GM19239 (cell line): ENCODE results near the gene SPNS2.

Experiments
- DNase-seq: peaks from one replicate; pipeline ENCODE4 v3.0.0; 2011; ENCODE audit warnings: low spot score; ENCODE audit not compliant: insufficient read length
- FAIRE-seq: peaks from 2 replicates; lab custom pipeline; 2011; peaks lifted over from hg19 to GRCh38; lab: Jason Lieb, UNC

Gene SPNS2

GRCh38 chr17:4515501-4515900 is 16.8 kb downstream of the SPNS2 start:
- DNase-seq (no peak), FAIRE-seq (no peak)

GRCh38 chr17:4516735-4517134 is 18.1 kb downstream of the SPNS2 start:
- FAIRE-seq, result no peak

GRCh38 chr17:4518901-4519300 is 20.2 kb downstream of the SPNS2 start:
- DNase-seq, result no peak
- no peak for FAIRE-seq

More at GRCh38 chr17:4516735-4517134, 18.1 kb downstream of the SPNS2 start:
- DNase-seq, result no peak

DNA sequence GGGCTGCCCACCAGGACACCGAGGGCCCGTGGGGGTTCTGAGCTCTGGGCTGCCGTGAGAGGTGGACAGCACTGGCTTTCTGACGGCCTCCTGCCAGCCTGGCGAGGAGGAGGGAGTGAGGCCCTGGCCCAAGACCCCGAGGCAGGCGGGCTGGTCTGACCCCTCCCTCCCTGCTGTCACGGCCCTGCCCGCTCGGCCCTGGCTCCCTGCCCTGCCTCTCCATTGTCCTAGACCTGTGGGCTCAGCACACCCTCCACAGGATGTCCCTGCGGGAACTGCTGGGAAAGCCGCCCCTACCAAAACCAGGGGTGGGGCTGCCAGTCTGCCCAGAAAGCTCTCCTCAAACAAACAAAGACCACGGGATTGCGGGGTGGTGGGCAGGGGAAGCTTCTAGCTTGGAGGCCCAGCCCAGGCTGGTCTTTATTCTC is 20.7 kb downstream of the SPNS2 start:
- no peak for FAIRE-seq
- DNase-seq, result no peak

DNA sequence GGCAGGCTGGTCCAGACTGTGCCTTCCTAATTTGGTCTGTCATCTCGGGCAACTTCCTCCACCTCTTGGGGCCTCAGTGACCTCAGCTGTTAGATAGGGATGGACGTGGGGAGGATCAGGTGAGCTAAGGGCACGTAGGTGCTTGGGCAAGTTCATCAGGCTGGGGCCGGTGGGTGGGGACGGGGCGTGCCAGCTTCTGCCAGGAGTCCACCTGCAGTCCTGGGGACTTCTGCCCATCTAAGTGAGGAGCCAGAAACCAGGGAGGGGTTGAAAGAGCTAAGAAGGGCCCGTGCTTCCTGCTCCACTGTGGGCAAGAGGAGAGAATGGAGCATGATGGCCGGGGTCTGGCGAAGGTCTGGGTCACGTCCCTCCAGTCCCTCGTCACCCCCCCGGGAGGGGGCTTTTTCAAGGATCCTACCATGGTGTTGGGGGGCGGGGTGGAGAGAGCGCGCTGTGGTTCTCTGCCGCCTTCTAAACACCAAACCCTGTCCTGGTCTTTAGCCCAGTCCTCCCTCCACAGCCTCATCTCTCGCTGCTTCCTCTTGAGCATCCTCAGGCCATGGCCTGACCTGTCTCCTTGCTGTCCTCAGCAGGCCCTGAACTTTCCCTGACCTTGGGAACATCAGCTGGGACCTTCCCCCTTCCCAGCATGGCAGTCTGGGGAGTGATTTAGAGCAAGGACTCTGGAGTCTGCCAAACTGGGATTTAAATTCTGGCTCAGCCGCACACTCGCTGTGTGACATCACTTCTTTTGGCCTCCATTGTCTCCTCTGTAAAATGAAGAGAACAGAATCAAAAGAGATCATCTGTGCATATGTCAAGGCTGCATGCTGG is 21.6 kb downstream of the SPNS2 start:
- DNase-seq (no peak), FAIRE-seq (no peak)

GRCh38 chr17:4520894-4521600 is 22.4 kb downstream of the SPNS2 start:
- no peak for DNase-seq

GRCh38 chr17:4522661-4523060 is 24.0 kb downstream of the SPNS2 start:
- no peak for FAIRE-seq

More at GRCh38 chr17:4520894-4521600, 22.4 kb downstream of the SPNS2 start:
- no peak for FAIRE-seq

GRCh38 chr17:4523946-4524345 is 25.3 kb downstream of the SPNS2 start:
- DNase-seq (no peak), FAIRE-seq (no peak)

More at GRCh38 chr17:4522661-4523060, 24.0 kb downstream of the SPNS2 start:
- DNase-seq, result no peak

DNA sequence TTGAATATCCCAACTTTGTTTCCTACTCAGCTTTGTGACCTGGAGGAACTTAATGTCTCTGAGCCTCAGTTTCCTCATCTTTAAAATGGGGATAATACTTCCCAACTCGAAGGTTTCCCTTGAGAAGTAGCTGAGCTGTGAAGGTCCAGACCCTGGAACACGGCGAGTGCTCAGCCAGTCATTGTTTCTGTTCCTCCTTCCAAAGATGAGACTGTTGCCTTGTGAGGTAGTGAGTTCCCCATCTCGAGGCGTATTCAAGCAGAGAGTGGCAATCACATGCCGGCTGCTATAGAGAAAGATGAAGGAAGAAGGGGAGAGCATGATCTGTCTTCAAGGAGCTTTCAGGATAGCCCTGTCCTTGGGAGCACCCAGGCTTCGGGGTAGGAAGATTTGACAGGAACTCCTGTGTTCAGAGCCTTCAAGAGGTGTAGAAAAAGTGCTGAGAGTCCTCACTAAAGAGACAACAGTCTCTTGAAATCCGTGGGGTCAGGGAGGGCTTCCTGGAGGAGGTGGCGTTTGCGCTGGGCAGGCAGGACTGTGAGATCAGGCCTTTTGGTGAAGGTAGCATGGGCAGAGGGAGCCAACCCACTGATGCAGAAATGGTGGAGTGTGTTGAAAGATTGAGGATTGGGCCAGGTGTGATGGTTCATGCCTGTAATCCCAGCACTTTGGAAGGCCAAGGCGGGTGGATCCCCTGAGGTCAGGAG is 27.2 kb downstream of the SPNS2 start:
- FAIRE-seq (no peak), DNase-seq (no peak)

DNA sequence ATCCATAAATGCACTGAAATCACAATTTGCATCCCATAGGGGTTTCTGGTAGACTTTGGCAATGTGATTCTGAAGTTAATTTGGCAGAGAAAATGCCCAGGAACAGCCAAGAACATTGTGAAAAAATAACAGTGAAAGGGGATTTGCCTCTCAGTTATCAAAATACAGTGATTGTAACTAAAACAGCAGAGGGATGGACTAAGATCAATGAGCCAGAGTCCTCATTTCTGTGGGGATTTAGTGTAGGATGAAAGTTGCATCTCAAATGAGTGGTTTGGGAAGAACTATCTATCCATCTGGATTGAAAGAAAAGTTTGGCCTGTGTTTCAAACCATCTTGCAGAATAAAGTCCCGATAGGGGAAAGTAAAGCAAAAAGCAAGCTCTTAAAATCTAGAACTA is 28.5 kb downstream of the SPNS2 start:
- DNase-seq (no peak), FAIRE-seq (no peak)

GRCh38 chr17:4527566-4528125 is 29.0 kb downstream of the SPNS2 start:
- no peak for FAIRE-seq
- DNase-seq, result no peak

GRCh38 chr17:4529533-4530152 is 31.0 kb downstream of the SPNS2 start:
- FAIRE-seq, result no peak
- DNase-seq, result no peak

GRCh38 chr17:4530799-4531730 is 32.4 kb downstream of the SPNS2 start:
- DNase-seq (no peak), FAIRE-seq (no peak)

GRCh38 chr17:4531988-4532736 is 33.5 kb downstream of the SPNS2 start:
- FAIRE-seq (no peak), DNase-seq (no peak)

GRCh38 chr17:4532860-4533522 is 34.3 kb downstream of the SPNS2 start:
- FAIRE-seq, result no peak
- no peak for DNase-seq

DNA sequence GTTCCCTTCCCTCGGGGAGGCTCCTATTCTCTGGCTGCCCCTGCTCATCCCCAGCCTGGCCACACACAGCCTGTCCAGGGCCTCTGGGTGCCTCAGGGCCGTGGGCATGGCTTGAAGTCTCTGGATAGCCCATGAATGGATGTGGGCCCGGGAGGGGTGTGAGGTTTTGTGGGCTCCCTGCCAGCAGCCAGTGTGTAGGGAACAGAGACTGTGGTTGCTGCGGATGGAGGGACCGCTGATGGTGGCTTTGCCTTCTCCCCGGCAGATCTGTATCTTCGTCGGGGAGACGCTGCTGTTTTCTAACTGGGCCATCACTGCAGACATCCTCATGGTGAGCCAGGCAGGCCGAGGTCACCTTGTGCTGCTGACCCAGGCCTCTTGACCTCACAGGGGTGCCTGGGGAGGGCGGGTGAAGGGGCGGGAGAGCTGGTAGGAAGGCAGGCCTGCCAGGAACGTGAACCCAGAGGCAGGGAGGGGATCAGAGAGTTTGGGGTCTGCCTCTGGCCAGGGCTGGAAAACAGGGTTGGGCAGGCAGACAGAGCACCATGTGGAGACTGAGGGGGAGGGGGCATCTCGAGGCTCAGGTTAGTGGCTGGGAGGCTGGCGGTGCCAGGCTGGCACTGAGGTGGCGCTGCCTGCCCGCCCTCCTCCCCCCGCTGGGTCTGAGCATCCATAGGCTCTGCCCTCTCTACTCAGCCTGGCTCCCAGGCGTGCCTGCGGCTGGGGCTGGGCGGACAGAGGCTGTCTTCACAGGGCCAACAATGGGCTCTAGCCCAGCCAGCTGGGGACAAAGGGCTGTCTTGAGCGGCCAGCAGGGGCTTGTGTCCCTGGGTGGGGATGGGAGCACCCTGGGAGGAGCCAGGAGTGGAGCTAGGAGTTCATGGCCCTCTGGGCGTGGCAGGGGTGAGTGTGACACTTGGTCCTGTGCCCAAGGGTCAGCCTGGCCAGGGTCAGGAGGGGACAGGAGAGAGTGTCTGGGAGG is 35.1 kb downstream of the SPNS2 start:
- DNase-seq (no peak), FAIRE-seq (no peak)

DNA sequence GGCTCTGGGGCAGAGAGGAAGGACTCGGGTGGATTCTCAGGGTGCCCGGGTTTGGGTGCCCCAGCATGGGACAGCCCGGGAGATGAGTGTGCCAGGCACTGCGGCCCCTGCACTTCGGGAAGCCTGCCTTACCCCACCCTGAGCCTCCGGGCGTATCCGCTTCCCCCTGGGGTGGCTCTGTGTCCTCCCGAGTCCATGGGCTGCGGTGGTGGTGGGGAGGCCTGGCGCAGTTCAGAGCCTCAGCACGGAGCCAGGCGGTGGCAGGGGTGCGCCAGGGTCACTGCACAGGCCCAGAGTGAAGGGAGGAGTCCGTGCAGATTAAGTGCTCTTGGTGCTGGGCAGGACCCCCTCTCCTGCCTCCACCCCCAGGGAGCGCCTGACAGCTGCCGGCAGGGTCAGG is 35.8 kb downstream of the SPNS2 start:
- FAIRE-seq (no peak), DNase-seq (no peak)
